Ectodermal cell (in vitro differentiated cells): ENCODE data around the gene ADAMTS2.
"Not testable (repeated sequence)": the region's sequence is repeated elsewhere in the genome, so short reads cannot be mapped to it uniquely, and the experiment has no call there.

Experiments
- H3K27ac ChIP-seq: 2 replicates; pipeline ENCODE4 v1.7.0; 2013; ENCODE audit warnings: mild to moderate bottlenecking, low read depth, low read length; ENCODE audit not compliant: insufficient read depth, poor library complexity, severe bottlenecking
- H3K27me3 ChIP-seq: 2 replicates; pipeline ENCODE4 v1.7.0; 2013; ENCODE audit warnings: mild to moderate bottlenecking, low read length; ENCODE audit not compliant: insufficient read depth, control insufficient read depth, poor library complexity, severe bottlenecking
- H3K36me3 ChIP-seq: one replicate; pipeline ENCODE4 v1.7.0; 2013; ENCODE audit warnings: low read length; ENCODE audit not compliant: control insufficient read depth, insufficient read depth
- H3K4me1 ChIP-seq: one replicate; pipeline ENCODE4 v1.7.0; 2013; ENCODE audit warnings: low read length; ENCODE audit not compliant: control insufficient read depth, insufficient read depth
- H3K4me3 ChIP-seq: 2 replicates; pipeline ENCODE4 v1.7.0; 2013; ENCODE audit warnings: low read depth, low read length, control low read depth; ENCODE audit not compliant: insufficient read depth
- H3K9me3 ChIP-seq: 2 replicates; pipeline ENCODE4 v1.7.0; 2013; ENCODE audit warnings: mild to moderate bottlenecking, low read length, moderate library complexity; ENCODE audit not compliant: control insufficient read depth
- WGBS, 2 experiments: methylation state at CpG; one replicate each; pipeline ENCODE4 v1.1.7; 2013; ENCODE audit warnings: missing lambda C conversion rate in 2 of 2; 5-methylcytosine and 5-hydroxymethylcytosine counted together

Gene ADAMTS2

GRCh38 chr5:179324760-179325295 is 20.4 kb downstream of the ADAMTS2 start:
- Histone ChIP-seq H3K4me1 (peaks cover 4% of the 10 kb centered on the region), H3K9me3 (no peaks in the 10 kb centered on the region), H3K27me3 (peaks cover 12% of the 10 kb centered on the region), H3K36me3 (no peaks in the 10 kb centered on the region), H3K4me3 (no peak overlapping the region), H3K27ac (no peak overlapping the region)
- 91 to 92% methylated on average over 6 of the region's 6 CpGs for WGBS, 2 experiments

DNA sequence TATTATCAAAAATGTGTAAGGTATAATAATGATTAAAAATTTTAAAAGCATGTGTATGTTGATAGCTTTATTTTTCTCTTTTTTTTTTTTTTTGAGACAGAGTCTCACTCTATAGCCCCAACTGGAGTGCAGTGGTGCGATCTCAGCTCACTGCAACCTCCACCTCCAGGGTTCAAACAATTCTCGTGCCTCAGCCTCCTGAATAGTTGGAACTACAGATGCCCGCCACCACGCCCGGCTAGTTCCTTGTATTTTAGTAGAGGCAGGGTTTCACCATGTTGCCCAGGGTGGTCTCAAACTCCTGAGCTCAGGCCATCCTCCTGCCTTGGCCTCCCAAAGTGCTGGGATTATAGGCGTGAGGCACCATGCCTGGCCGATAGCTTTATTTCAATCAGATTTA is 20.9 kb downstream of the ADAMTS2 start:
- not testable (repeated sequence) for H3K4me1 ChIP-seq, H3K9me3 ChIP-seq, H3K36me3 ChIP-seq, H3K27ac ChIP-seq, H3K4me3 ChIP-seq
- H3K27me3 ChIP-seq: peaks cover 12% of the 10 kb centered on the region
- 92 to 96% methylated on average over 6 to 7 of the region's 7 CpGs for WGBS, 2 experiments

GRCh38 chr5:179323026-179323870 is 22.0 kb downstream of the ADAMTS2 start:
- no peak overlapping the region for H3K27ac ChIP-seq
- H3K4me1 ChIP-seq: peaks cover 12% of the 10 kb centered on the region
- H3K27me3 ChIP-seq: peaks cover 12% of the 10 kb centered on the region
- no peaks in the 10 kb centered on the region for H3K36me3 ChIP-seq
- H3K4me3 ChIP-seq: no peak overlapping the region
- H3K9me3 ChIP-seq: no peaks in the 10 kb centered on the region
- 78% methylated on average over 11 of the region's 11 CpGs for WGBS, 2 experiments

DNA sequence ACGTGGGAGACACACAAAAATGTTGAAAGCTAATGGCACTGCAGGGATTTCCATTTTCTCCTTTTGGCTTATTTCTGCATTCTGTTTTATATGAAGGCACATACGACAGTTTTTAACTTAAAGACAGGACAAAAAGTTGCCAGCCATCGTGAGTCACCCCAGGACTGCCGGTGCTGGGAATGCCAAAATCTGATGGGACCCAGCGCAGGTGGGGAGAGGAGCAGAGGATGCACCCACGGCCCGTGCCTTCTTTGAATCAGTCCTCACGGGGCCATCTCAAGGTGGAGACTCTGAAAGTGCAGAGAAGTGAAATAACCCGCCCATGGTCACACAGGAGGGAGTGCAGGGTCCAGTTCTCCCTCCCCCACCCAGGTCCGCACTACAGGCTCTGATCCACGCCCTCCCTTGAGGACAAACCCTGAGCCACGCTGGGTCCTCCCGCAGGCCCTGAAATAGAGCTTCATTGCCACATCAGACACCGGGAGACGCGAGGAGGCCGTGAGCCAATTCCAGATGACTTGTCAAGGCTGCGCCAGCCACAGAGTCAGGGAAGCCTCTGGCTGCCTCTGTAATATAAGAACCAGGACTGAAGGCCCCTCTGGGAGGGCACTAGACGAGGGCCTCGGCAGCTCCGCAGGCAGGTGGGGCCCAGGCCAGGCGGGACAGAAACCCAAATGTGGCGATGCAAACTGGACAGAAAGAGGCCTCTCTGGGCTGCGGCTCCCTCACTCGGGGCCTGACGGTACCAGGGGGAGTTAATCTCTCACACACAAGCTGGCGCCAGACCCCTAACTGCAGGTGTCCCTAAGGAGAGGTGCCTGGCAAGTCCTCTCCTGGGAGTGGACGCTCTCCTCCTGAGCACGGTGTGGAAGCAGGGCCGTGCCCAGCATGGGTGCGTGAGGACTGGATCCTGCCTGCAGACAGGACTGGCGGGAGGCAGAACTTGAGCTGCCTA is 22.9 kb downstream of the ADAMTS2 start:
- no peaks in the 10 kb centered on the region for H3K36me3 ChIP-seq
- H3K9me3 ChIP-seq: no peaks in the 10 kb centered on the region
- 90 to 92% methylated on average over 32 of the region's 32 CpGs for WGBS, 2 experiments
- peaks cover 21% of the 10 kb centered on the region for H3K4me1 ChIP-seq
- peaks cover 10% of the 10 kb centered on the region for H3K27me3 ChIP-seq
- no peak overlapping the region for H3K4me3 ChIP-seq
- no peak overlapping the region for H3K27ac ChIP-seq

GRCh38 chr5:179321206-179321987 is 23.9 kb downstream of the ADAMTS2 start:
- H3K9me3 ChIP-seq: no peaks in the 10 kb centered on the region
- no peak overlapping the region for H3K27ac ChIP-seq
- H3K27me3 ChIP-seq: no peaks in the 10 kb centered on the region
- 90 to 95% methylated on average over 12 of the region's 13 CpGs for WGBS, 2 experiments
- H3K4me1 ChIP-seq: peaks cover 23% of the 10 kb centered on the region
- H3K36me3 ChIP-seq: no peaks in the 10 kb centered on the region
- H3K4me3 ChIP-seq: no peak overlapping the region

DNA sequence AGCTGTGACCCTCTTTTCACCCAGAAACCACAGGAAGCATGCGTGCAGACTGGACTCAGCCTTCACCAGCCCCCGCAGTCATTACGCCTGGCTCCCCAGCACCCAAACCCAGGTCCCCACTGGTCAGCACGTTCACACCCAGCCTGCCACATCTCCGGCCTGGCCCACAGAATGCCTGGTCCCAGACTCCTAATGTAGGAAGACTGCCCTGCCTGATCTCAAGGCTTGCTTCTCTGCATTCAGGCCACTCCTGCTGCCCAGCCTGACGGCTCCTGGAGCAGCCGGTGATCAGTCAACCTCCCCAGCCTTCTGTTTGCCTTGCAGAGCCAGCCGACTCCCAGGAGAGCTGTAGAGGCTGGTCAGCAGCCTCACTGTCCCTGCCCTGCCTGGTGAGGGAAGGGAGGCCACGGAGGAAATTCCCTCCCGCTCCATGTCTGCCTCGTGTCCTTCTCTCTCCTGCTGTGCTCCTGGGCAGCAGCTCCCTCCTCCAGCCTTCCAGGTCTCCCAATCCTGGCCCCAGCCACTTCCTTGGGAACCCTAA is 25.4 kb downstream of the ADAMTS2 start:
- H3K27ac ChIP-seq: no peak overlapping the region
- no peak overlapping the region for H3K4me3 ChIP-seq
- no peaks in the 10 kb centered on the region for H3K27me3 ChIP-seq
- WGBS, 2 experiments: 57 to 70% methylated on average over 11 of the region's 11 CpGs
- no peaks in the 10 kb centered on the region for H3K36me3 ChIP-seq
- peaks cover 23% of the 10 kb centered on the region for H3K4me1 ChIP-seq
- no peaks in the 10 kb centered on the region for H3K9me3 ChIP-seq

DNA sequence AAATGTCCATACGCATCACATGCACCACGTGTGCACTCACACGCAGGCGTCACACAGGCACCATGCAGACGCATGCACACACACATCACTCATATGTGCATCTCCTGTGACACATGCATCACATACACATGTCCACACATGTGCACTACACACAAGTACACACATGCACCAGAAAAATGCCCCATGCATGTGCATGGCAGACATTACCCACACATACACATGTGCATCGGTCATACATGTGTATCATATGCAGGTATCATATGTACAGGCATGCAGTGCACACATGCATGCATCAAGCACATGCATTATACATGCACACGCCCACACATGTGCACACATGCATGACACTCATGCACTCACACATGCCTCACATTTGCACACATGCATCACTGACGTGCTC is 26.1 kb downstream of the ADAMTS2 start:
- H3K27me3 ChIP-seq: no peaks in the 10 kb centered on the region
- no peaks in the 10 kb centered on the region for H3K9me3 ChIP-seq
- no peak overlapping the region for H3K27ac ChIP-seq
- 94 to 95% methylated on average over 8 of the region's 8 CpGs for WGBS, 2 experiments
- H3K36me3 ChIP-seq: no peaks in the 10 kb centered on the region
- no peak overlapping the region for H3K4me3 ChIP-seq
- H3K4me1 ChIP-seq: peaks cover 23% of the 10 kb centered on the region

DNA sequence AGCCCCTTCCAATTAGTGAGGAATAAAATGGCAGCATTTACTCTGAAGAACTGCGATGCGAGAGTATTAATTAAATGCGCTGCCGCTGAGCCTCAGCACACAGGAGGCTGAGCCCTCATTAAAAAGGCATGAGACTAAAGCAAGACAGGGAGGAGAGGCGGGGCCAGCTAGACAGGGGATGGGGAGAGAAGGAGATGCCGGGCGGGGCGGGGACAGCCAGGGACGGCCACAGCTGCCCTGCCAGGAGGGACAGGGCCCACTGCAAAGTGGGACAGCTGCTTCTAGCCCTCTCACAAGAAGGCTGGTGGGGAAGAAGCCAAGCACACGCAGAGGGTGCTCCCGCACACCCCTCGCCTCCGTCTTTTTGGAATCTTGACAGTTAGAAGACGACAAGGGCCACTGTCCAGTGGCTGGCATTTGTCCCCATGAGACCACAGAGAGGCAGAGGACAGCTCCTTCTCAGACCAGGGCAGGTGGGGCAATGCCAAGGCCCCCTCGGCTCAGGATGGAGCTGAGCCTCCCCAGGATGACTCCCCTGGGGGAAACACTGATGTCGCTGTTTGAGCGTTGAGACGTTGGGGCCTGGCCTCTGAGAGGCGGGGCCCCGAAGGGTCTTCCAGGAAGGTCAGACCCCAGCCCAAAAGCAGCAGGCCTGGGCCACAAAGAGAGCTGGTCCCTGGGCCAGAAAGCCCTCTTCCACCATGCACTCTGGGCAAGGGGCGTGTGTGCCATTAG is 26.9 kb downstream of the ADAMTS2 start:
- H3K4me1 ChIP-seq: peaks cover 23% of the 10 kb centered on the region
- H3K27me3 ChIP-seq: no peaks in the 10 kb centered on the region
- H3K4me3 ChIP-seq: no peak overlapping the region
- no peaks in the 10 kb centered on the region for H3K36me3 ChIP-seq
- no peaks in the 10 kb centered on the region for H3K9me3 ChIP-seq
- 64 to 67% methylated on average over 21 of the region's 21 CpGs for WGBS, 2 experiments
- H3K27ac ChIP-seq: peak overlapping the region; percentile 2
